Measurements from ENCODE around the gene ANTXR1.

GRCh38 chr2:68977453-68977852, 35.5 kb upstream of the ANTXR1 start:
- TF ChIP-seq POLR2A (IDR thresholded peaks at IDR 0.05; ENCODE audit: low read depth, low read length), result no peak
- TF ChIP-seq POLR2AphosphoS5 (IDR thresholded peaks at IDR 0.05; ENCODE audit: low read depth, low read length), result no peak
- no peak for TF ChIP-seq TAF1 (IDR thresholded peaks at IDR 0.05; ENCODE audit: low read depth, low read length)
- TF ChIP-seq SPI1 (IDR thresholded peaks at IDR 0.05; ENCODE audit: low read depth, low read length), result no peak
- no peak for TF ChIP-seq POU2F2 (IDR thresholded peaks at IDR 0.05; ENCODE audit: low read depth, low read length)
